ENCODE results near the gene TUBA1B. TPM values are rescaled to one million over a fixed set of nuclear protein-coding genes. Genes with fewer than 3 reads are reported as not detected.

TUBA1B gene
- total RNA-seq, 4 donors from 2014 or later, result 124 to 1,632 (median 402) TPM

DNA sequence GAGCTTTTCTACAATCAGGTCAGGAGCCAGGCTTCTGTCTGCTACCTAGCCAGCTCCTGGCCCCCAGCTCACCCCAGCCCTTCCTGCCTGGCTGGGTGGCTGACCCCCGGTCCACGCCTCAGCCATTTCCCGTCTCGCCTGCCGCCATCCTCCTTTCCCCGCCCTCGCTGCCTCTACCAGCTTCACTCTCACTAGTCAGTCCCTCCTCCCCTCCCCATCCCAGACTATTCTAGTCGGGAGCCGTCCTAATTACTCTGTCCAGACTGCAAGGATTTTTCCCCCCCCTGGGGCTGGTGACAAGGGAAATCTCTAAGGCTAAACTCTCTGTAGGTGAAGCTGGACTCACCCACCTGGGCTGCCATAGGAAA, 37.4 kb downstream of the TUBA1B start:
- intact Hi-C loops (cut with DNase I; ENCODE audit: low total_unique reads) (no loop called here), in situ Hi-C loops (cut with MboI; ENCODE audit: low sequenced_read_pairs in 4 of 4) (loop anchor here in 1 of 4 donors (25.0 kb wide), 1 partner anchor 144 kb away; no protein-coding TSS in a partner anchor)
- no peak for DNase-seq
- peaks cover 57 to 59% (median 58%) of the 10 kb centered on the region in 3 donors for H3K27me3 ChIP-seq
- H3K27ac ChIP-seq, result no peak overlapping the region
- peaks cover 0 to 16% of the 10 kb centered on the region in 2 donors for H3K36me3 ChIP-seq
- peaks cover 30 to 31% of the 10 kb centered on the region in 2 donors for H3K4me1 ChIP-seq
- H3K9me3 ChIP-seq, result no peaks in the 10 kb centered on the region
- ATAC-seq, result no peak
- TF ChIP-seq POLR2A (IDR thresholded peaks at IDR 0.05), result no peak
- TF ChIP-seq, protein P1, sequence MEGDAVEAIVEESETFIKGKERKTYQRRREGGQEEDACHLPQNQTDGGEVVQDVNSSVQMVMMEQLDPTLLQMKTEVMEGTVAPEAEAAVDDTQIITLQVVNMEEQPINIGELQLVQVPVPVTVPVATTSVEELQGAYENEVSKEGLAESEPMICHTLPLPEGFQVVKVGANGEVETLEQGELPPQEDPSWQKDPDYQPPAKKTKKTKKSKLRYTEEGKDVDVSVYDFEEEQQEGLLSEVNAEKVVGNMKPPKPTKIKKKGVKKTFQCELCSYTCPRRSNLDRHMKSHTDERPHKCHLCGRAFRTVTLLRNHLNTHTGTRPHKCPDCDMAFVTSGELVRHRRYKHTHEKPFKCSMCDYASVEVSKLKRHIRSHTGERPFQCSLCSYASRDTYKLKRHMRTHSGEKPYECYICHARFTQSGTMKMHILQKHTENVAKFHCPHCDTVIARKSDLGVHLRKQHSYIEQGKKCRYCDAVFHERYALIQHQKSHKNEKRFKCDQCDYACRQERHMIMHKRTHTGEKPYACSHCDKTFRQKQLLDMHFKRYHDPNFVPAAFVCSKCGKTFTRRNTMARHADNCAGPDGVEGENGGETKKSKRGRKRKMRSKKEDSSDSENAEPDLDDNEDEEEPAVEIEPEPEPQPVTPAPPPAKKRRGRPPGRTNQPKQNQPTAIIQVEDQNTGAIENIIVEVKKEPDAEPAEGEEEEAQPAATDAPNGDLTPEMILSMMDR (IDR thresholded peaks at IDR 0.05 in 4 of 5, conservative IDR thresholded peaks at IDR 0.05 in 1 of 5), result no peak
- H3K4me3 ChIP-seq, result peak overlapping the region in 3 of 4 donors; percentile 30 to 40 (median 35)

DNA sequence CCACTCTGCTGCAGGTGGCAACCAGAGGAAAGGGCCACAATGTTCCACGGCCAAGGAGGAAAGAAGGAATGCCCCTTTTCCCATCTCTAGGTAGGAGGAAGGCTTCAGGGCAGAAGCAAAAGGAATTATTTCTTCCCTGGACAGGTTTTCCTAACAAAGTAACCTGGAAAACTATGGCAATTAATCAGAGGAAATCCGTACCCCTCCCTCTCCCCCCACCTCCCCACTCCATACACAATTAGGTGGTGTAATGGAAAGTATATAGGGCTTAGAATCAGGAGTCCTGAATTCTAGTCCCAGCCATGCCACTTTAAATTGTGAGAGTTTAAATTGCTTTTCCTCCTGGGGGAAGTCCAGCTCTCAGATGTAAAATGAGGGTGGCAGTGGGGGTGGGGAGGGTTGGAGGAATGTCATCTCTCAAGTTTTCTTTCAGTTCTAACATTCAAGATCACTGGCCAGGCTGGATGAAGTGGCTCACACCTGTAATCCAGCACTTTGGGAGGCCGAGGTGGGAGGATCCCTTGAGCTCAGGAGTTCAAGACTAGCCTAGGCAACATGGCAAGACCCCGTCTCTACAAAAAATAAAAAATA, 38.3 kb downstream of the TUBA1B start:
- no peak overlapping the region for H3K4me3 ChIP-seq
- intact Hi-C loops (cut with DNase I; ENCODE audit: low total_unique reads) (no loop called here), in situ Hi-C loops (cut with MboI; ENCODE audit: low sequenced_read_pairs in 4 of 4) (loop anchor here in 1 of 4 donors (25.0 kb wide), 1 partner anchor 144 kb away; no protein-coding TSS in a partner anchor)
- TF ChIP-seq, protein P1 (IDR thresholded peaks at IDR 0.05 in 4 of 5, conservative IDR thresholded peaks at IDR 0.05 in 1 of 5), result no peak
- no peak for TF ChIP-seq POLR2A (IDR thresholded peaks at IDR 0.05)
- ATAC-seq (no peak), DNase-seq (no peak)
- no peaks in the 10 kb centered on the region for H3K9me3 ChIP-seq
- H3K36me3 ChIP-seq, result peaks cover 0 to 12% of the 10 kb centered on the region in 2 donors
- no peak overlapping the region for H3K27ac ChIP-seq
- peaks cover 57 to 63% (median 60%) of the 10 kb centered on the region in 3 donors for H3K27me3 ChIP-seq
- peaks cover 30 to 31% of the 10 kb centered on the region in 2 donors for H3K4me1 ChIP-seq

DNA sequence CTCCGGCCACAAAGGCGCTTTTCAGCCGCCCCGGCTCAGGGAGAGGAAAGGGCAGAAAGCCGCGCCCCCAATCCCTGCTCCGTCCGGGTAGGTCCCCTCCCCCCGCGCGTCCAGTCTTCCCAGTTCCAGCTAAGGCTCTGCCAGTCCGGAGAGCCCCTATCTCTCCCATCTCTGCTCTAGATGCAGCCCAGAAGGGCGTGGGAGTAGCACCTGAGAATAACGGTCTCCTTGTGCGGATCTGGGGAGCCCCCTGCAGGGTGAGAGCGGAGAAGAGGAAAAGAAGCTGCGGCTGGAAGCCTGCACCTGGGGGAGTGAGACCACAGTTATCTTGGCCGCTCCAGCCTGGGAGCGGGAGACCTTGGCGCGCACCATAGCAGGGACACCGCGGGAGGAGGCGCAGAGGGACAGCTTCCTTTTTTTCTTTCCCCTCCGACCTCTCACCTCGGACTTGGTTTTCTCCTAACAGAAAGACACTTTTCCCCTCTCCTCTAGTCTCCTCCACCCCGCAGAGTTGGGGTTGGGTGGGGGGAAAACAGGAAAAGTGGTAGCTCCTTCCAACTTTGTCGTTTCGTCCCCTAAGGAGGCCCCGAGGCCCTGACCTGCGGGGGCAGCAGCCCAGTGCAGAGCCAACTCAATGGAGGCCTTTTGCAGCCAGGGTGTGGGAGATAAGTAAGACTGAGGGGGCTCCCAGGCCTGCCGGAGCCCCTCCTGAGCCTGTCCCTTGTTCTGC, 38.9 kb downstream of the TUBA1B start:
- Histone ChIP-seq H3K4me1 (peaks cover 25 to 31% of the 10 kb centered on the region in 2 donors), H3K27ac (no peak overlapping the region), H3K9me3 (no peaks in the 10 kb centered on the region), H3K27me3 (peaks cover 57 to 63% (median 60%) of the 10 kb centered on the region in 3 donors), H3K4me3 (peak overlapping the region in 3 of 4 donors; percentile 10 to 29 (median 28)), H3K36me3 (peaks cover 0 to 7% of the 10 kb centered on the region in 2 donors)
- ATAC-seq (no peak), DNase-seq (no peak)
- TF ChIP-seq, protein P1 (IDR thresholded peaks at IDR 0.05 in 4 of 5, conservative IDR thresholded peaks at IDR 0.05 in 1 of 5), result peak in 1 of 5 experiments; percentile 28
- no peak for TF ChIP-seq POLR2A (IDR thresholded peaks at IDR 0.05)
- intact Hi-C loops (cut with DNase I; ENCODE audit: low total_unique reads), result no loop called here
- in situ Hi-C loops (cut with MboI; ENCODE audit: low sequenced_read_pairs in 4 of 4), result loop anchor here in 1 of 4 donors (25.0 kb wide), 1 partner anchor 145 kb away; no protein-coding TSS in a partner anchor

DNA sequence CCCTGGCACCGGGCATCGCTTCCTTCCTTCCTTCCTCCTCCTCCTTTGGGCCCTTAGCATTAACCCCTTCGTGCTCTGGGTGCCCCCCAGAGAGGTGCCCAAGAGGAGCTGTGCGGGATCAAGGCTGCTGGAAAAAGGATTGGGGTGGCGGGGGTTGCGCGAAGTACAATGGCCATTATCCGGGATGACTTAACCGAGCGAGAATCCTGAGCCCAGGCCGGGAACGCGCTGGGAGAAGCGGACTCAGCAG, 39.4 kb downstream of the TUBA1B start:
- H3K27ac ChIP-seq, result no peak overlapping the region
- no peak for TF ChIP-seq POLR2A (IDR thresholded peaks at IDR 0.05)
- TF ChIP-seq, protein P1 (IDR thresholded peaks at IDR 0.05 in 4 of 5, conservative IDR thresholded peaks at IDR 0.05 in 1 of 5), result no peak
- peak overlapping the region in 3 of 4 donors; percentile 10 to 29 (median 28) for H3K4me3 ChIP-seq
- H3K27me3 ChIP-seq, result peaks cover 57 to 63% (median 60%) of the 10 kb centered on the region in 3 donors
- DNase-seq (no peak), ATAC-seq (no peak)
- peaks cover 0 to 2% of the 10 kb centered on the region in 2 donors for H3K36me3 ChIP-seq
- in situ Hi-C loops (cut with MboI; ENCODE audit: low sequenced_read_pairs in 4 of 4), result loop anchor here in 1 of 4 donors (25.0 kb wide), 1 partner anchor 146 kb away; no protein-coding TSS in a partner anchor
- intact Hi-C loops (cut with DNase I; ENCODE audit: low total_unique reads), result no loop called here
- H3K9me3 ChIP-seq, result no peaks in the 10 kb centered on the region
- peaks cover 25 to 31% of the 10 kb centered on the region in 2 donors for H3K4me1 ChIP-seq

Data from gastrocnemius medialis (tissue), 4 donors.